Hematopoietic multipotent progenitor cell treated with erythropoietin and hydrocortisone succinate and interleukin-3 and kit ligand, for 15 days (in vitro differentiated cells): ENCODE data around the gene BLOC1S5.
"Not testable (repeated sequence)": the region's sequence is repeated elsewhere in the genome, so short reads cannot be mapped to it uniquely, and the experiment has no call there.

ENCODE experiments used
- DNase-seq: peaks from one replicate; pipeline ENCODE4 v3.0.0-alpha.2; 2015; ENCODE audit warnings: low spot score

Gene BLOC1S5

DNA sequence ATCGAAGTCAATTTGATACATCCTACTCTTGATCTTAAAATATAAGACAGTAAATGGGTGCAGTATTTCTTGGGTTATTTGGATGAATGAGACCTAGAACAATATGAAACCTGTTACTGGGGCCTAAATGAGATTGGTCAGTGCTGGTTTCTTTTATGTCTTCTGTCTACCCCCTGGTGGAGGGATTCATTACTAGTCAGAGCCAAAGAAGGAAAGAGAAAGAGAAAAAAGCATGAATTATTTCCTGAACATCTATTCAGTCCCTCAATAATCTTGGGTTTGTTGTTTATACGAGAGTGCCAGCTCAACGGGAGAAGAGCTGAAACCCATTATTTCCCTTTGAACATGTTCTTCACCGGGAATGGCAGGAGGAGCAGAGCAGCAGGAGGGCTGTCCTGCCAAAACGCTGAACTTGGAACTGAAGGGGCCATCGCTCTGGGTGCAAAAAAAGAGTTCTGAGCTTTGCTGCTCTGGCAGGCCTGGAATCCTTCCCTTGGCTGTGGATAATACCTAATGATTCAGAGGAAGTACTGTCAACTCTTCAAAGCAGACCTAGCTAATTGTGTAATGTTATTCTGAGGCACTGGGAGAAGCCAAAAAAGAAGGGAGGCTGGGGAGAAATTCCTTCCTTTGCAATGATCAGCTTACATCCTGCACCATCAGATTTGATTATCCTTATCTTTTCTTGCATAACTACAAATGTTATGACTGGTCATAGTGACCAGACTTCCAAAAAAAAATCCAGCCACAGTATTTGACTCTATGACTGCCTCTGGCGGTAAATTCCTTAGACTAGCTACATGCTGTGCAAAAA, 72.0 kb downstream of the BLOC1S5 start:
- peak; percentile 29 for DNase-seq

DNA sequence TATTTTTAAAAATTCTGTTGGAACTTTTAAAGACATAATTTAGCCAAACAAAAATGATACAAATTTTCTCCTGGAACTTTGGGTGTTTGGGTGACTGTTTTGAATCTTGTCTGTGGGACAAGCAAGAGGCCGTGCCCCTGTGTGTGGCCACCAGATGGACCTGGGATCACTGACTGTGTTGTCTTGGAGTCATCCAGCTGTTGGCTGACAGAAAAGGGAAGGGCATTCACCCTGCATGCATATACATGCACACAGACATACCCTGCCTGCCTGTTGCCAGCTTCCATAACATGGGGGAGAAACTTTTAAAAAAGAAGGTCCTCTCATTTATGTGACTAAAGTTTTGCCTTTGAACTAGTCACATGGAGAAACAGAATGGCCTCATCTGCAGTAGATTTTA, 72.7 kb downstream of the BLOC1S5 start:
- DNase-seq: no peak

DNA sequence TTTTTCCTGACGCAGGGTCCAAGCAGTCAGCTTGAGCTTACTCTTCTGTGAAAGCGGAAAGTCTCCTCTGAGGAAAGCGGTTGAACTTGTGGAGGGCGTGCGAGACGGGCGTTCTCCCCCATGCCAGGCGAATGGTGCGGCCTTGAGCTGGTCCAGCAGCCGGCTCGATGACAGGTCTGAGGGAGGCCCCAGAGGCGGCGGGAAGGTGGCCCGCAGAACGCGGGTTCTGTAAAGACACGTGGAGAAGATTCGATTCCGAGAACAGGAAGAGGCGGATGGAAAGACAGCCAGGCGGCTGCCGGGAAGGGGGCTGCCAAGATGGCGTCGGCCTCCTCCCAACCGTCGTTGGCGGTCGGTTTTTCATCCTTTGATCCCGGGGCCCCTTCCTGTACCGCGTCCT, 78.0 kb downstream of the BLOC1S5 start:
- no peak for DNase-seq

DNA sequence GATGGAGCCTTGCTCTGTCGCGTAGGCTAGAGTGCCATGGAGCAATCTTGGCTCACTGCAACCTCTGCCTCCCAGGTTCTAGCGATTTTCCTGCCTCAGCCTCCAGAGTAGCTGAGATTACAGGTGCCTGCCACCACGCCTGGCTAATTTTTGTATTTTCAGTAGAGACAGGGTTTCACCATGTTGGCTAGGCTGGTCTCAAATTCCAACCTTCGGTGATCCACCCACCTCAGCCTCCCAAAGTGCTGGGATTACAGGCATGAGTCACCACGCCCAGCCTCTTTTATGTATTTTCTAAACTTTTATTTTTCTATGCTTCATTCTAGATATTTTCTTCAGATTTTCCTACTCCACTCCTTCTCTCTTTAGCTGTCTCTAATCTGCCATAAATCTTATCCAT, 80.2 kb downstream of the BLOC1S5 start:
- not testable (repeated sequence) for DNase-seq

- DNase-seq: no peak
Measured at GRCh38 chr6:7979831-7980230, 84.4 kb downstream of the BLOC1S5 start.

GRCh38 chr6:7978736-7979135, 85.5 kb downstream of the BLOC1S5 start:
- no peak for DNase-seq

DNA sequence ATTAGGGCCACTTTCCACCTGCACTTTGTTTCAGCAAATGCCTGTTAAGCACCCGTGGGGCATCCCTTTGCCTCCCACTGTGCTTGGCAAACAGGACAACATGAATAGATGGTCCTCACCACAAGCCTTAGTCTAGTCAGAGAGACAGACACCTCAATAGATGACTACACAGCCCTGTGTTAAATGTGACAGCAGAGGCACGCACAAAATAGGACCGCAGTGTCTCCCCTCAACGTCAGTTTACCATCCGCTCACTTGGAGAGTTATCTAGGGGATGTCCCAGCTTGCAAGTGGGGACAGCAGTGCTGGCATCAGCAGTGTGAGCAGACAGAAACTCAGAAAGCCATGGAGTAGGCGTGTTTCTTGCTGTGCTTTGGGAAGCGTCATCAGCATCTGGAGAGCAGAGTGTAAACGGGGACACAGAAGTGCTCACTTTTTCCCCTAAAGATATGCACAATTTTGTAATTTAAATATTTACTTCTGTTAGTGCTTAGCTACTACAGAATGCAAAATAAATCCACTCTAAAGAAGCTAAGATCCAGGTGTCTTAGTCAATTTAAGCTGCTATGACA, 87.6 kb downstream of the BLOC1S5 start:
- DNase-seq: no peak

- no peak for DNase-seq
Measured at GRCh38 chr6:7975764-7976146, 88.4 kb downstream of the BLOC1S5 start.

DNA sequence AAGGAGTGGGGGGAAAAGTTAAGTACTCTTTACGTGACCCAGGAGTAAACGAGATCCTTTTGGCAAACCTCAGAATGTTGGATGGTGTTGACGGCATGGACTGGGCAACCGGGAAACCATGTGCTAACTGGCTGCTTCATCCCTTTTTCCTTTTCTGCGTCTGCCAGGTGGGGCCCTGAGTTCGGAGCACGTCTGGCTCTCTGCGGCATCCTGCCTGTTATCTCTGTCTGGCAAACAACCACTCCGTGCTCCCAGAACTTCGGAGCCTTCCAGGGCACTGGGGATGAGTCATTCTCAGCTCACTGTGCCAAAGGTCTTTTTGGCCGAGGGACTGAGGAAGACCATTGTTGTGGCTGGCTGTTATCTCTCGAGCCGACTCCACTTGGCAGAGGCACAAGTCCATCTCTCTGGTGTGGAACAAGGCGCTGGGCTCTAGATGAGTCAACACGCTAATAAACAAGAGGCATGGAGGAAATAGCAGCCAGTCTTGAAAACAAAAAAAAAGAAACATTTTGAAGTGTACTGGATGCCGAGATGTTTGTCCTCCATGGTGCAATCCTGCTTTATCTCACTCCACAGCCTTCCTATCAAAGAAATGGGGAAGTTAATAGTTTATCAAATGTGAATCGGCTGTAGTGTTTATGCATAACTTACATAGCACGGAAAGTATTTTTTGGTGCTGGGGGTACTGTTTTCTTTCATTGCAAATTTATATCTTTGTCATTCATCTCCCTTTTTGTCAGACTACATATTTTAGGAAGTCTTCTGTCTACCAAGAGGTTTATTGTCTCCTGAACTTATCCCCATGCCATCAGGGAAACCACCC, 89.0 kb downstream of the BLOC1S5 start:
- DNase-seq: peak; percentile 68

DNA sequence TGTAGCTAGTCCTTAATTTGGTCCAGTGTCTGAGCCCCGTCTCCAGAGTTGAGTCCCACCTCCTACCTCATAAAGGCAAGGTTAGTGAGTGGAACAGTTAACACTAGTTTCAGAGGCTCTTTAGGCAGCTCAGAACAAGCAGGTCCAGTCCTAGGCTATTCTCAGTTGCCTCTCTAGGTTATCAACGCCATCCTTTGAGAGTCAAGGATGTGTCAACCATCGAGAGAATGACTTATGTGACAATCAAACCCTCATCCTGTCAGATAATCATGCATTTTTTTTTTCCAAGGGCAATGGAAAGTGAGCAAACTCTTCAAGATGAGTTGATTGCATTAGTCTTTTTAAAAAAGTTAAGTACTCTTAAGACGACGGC, 89.6 kb downstream of the BLOC1S5 start:
- no peak for DNase-seq

GRCh38 chr6:7973584-7973983, 90.6 kb downstream of the BLOC1S5 start:
- no peak for DNase-seq

GRCh38 chr6:7971499-7971898, 92.7 kb downstream of the BLOC1S5 start:
- DNase-seq: no peak

GRCh38 chr6:7970616-7971015, 93.6 kb downstream of the BLOC1S5 start:
- DNase-seq: no peak
